IMR-90 (cell line): ENCODE data around the gene PRKN. TPM values are rescaled to one million over a fixed set of nuclear protein-coding genes. Genes with fewer than 3 reads are reported as not detected.

Experiments used
- ATAC-seq: fragments of 200-7000 bp; cut with Tn5 transposase; 2 replicates; pipeline ENCODE4 v1.9.1; 2020; ENCODE audit warnings: low read depth, mild to moderate bottlenecking, moderate library complexity
- BruUV-seq: library from RNA; stranded (reverse); fragments of 400-500 nt; replicated peaks from 2 replicates; lab custom pipeline; 2021; lab: Mats Ljungman, UMichigan
- CTCF ChIA-PET: fragments of 300-600 bp; formaldehyde crosslinking; extraction: SDS; loops from one replicate; lab custom pipeline; 2021; ENCODE audit warnings: antibody characterized with exemption; lab: Yijun Ruan, JAX
- POLR2A ChIA-PET: fragments of 300-600 bp; sonication (Branson Sonifier 250); formaldehyde crosslinking; loops from one replicate; lab custom pipeline; 2022; ENCODE audit warnings: antibody characterized with exemption; ENCODE audit not compliant: unreplicated experiment; lab: Charles Lee
- DNase-seq: peaks from one replicate; pipeline ENCODE4 v3.0.0; 2013
- H2AFZ ChIP-seq: replicated peaks from 2 replicates; pipeline ENCODE3; 2013; ENCODE audit warnings: low read length, mild to moderate bottlenecking; ENCODE audit not compliant: poor library complexity
- H2AK5ac ChIP-seq: 2 replicates; pipeline ENCODE4 v1.6.1; 2013; ENCODE audit warnings: low read depth, low read length, inconsistent platforms
- H2AK9ac ChIP-seq: replicated peaks from 2 replicates; pipeline ENCODE3; 2013; ENCODE audit warnings: mild to moderate bottlenecking, low read depth, low read length, moderate library complexity; ENCODE audit not compliant: poor library complexity
- H2BK120ac ChIP-seq: 2 replicates; pipeline ENCODE4 v1.6.1; 2013; ENCODE audit warnings: low read depth, low read length, inconsistent platforms
- H2BK15ac ChIP-seq: 3 replicates; pipeline ENCODE4 v1.6.1; 2013; ENCODE audit warnings: low read depth, low read length, inconsistent platforms
- H2BK20ac ChIP-seq: 2 replicates; pipeline ENCODE4 v1.6.1; 2013; ENCODE audit warnings: low read depth, mild to moderate bottlenecking, inconsistent platforms, low read length, moderate library complexity
- H2BK5ac ChIP-seq: 2 replicates; pipeline ENCODE4 v1.6.1; 2013; ENCODE audit warnings: mild to moderate bottlenecking, low read depth, low read length, inconsistent platforms; ENCODE audit not compliant: poor library complexity, severe bottlenecking
- H3K14ac ChIP-seq: replicated peaks from 2 replicates; pipeline ENCODE4 v1.6.1; 2013; ENCODE audit warnings: low read depth, low read length, inconsistent platforms
- H3K18ac ChIP-seq: 2 replicates; pipeline ENCODE4 v1.6.1; 2013; ENCODE audit warnings: low read depth, low read length, control low read depth
- H3K23ac ChIP-seq: 2 replicates; pipeline ENCODE4 v1.6.1; 2013; ENCODE audit warnings: low read depth, low read length, inconsistent platforms
- H3K27ac ChIP-seq: 2 replicates; pipeline ENCODE4 v1.5.1; 2013; ENCODE audit warnings: mild to moderate bottlenecking, control low read depth, low read length; ENCODE audit not compliant: insufficient read depth
- H3K27me3 ChIP-seq: 2 replicates; pipeline ENCODE4 v1.6.1; 2013; ENCODE audit warnings: low read length; ENCODE audit not compliant: control insufficient read depth, insufficient read depth
- H3K36me3 ChIP-seq: 2 replicates; pipeline ENCODE4 v1.6.1; 2013; ENCODE audit warnings: low read length, mixed read lengths; ENCODE audit not compliant: control insufficient read depth, insufficient read depth
- H3K4ac ChIP-seq: 2 replicates; pipeline ENCODE4 v1.6.1; 2013; ENCODE audit warnings: low read depth, low read length, inconsistent platforms
- H3K4me1 ChIP-seq: 2 replicates; pipeline ENCODE4 v1.6.1; 2013; ENCODE audit warnings: low read length, mixed read lengths; ENCODE audit not compliant: control insufficient read depth, insufficient read depth
- H3K4me2 ChIP-seq: 2 replicates; pipeline ENCODE4 v1.6.1; 2013; ENCODE audit warnings: low read depth, mild to moderate bottlenecking, control low read depth, low read length, moderate library complexity
- H3K4me3 ChIP-seq: 2 replicates; pipeline ENCODE4 v1.5.1; 2013; ENCODE audit warnings: low read depth, mild to moderate bottlenecking, control low read depth, low read length, moderate library complexity; ENCODE audit not compliant: insufficient read depth
- H3K56ac ChIP-seq: 2 replicates; pipeline ENCODE4 v1.6.1; 2013; ENCODE audit warnings: low read length, inconsistent platforms; ENCODE audit not compliant: insufficient read depth; ENCODE audit errors: extremely low read depth
- H3K79me1 ChIP-seq, 2 experiments: 2 replicates each; pipeline ENCODE4 v1.6.1; 2013; ENCODE audit warnings: low read length in 2 of 2, inconsistent platforms in 1 of 2, low read depth in 1 of 2
- H3K9ac ChIP-seq: 2 replicates; pipeline ENCODE4 v1.6.1; 2013; ENCODE audit warnings: low read depth, low read length, control low read depth
- H3K9me1 ChIP-seq: 2 replicates; pipeline ENCODE4 v1.6.1; 2013; ENCODE audit warnings: low read length, inconsistent platforms; ENCODE audit not compliant: insufficient read depth
- H3K9me3 ChIP-seq: 2 replicates; pipeline ENCODE4 v1.6.1; 2013; ENCODE audit warnings: low read length; ENCODE audit not compliant: control insufficient read depth, insufficient read depth
- H4K20me1 ChIP-seq: 2 replicates; pipeline ENCODE4 v1.6.1; 2013; ENCODE audit warnings: low read length, inconsistent platforms; ENCODE audit not compliant: insufficient read depth
- H4K5ac ChIP-seq: 2 replicates; pipeline ENCODE4 v1.6.1; 2013; ENCODE audit warnings: mild to moderate bottlenecking, low read depth, low read length, control low read depth
- H4K8ac ChIP-seq, 2 experiments: 2 replicates each; pipeline ENCODE4 v1.6.1; 2013; ENCODE audit warnings: low read depth in 2 of 2, low read length in 2 of 2, control low read depth in 1 of 2, inconsistent platforms in 1 of 2
- H4K91ac ChIP-seq: 2 replicates; pipeline ENCODE4 v1.6.1; 2013; ENCODE audit warnings: low read depth, low read length, inconsistent platforms; ENCODE audit not compliant: insufficient read depth
- CEBPB ChIP-seq: IDR thresholded peaks from 2 replicates; pipeline ENCODE4 v1.6.1; 2012; ENCODE audit warnings: low read depth, low read length, improper control_type of control experiment
- CHD1 ChIP-seq: IDR thresholded peaks from 2 replicates; pipeline ENCODE4 v1.6.1; 2012; ENCODE audit warnings: low read depth, low read length, improper control_type of control experiment
- NFE2L2 ChIP-seq: fragments of 150-350 bp; IDR thresholded peaks from 2 replicates; pipeline ENCODE4 v1.6.1; 2016; ENCODE audit warnings: low read depth, mild to moderate bottlenecking, low read length
- WGBS, 2 experiments: methylation state at CpG; one replicate each; pipeline versions ENCODE4 v1.1.5 to v1.1.7; 2013; ENCODE audit warnings: missing lambda C conversion rate in 2 of 2; ENCODE audit not compliant: insufficient read length in 1 of 2; ENCODE audit errors: extremely low coverage in 2 of 2; 5-methylcytosine and 5-hydroxymethylcytosine counted together
- dilution Hi-C: fragments of 300-500 bp; cut with HindIII; formaldehyde crosslinking; loops from one replicate; pipeline ENCODE4 v1.14.3; 2018; ENCODE audit warnings: low sequenced_read_pairs; ENCODE audit not compliant: unreplicated experiment
- in situ Hi-C: fragments of 300-500 bp; cut with MboI; formaldehyde crosslinking; loops from 3 replicates; pipeline ENCODE4 v1.14.3; 2019; ENCODE audit warnings: low sequenced_read_pairs, inconsistent platforms, mixed read lengths
- intact Hi-C: fragments of 100-400 bp; cut with micrococcal nuclease; formaldehyde crosslinking; loops from 2 replicates; pipeline ENCODE4 v1.10.0; 2022
- polyA plus RNA-seq, 3 experiments: library from polyadenylated mRNA; depleted of rRNA; stranded (reverse); fragments of >200 nt; gene quantifications; 2 replicates each; pipeline ENCODE4 v1.2.3, GENCODE V29; 2012; ENCODE audit warnings: low replicate concordance in 1 of 3
- total RNA-seq: library from RNA; depleted of rRNA; stranded (reverse); fragments of >200 nt; gene quantifications from 2 replicates; pipeline ENCODE4 v1.2.3, GENCODE V29; 2012
- TF ChIP-seq, protein P1 (sequence below): fragments of 150-350 bp; IDR thresholded peaks from 2 replicates; pipeline ENCODE4 v1.6.1; 2017; ENCODE audit warnings: mild to moderate bottlenecking, antibody characterized with exemption, low read length, low read depth
- TF ChIP-seq, protein P2 (sequence below): fragments of 150-350 bp; IDR thresholded peaks from 2 replicates; pipeline ENCODE4 v1.6.1; 2016; ENCODE audit warnings: low read depth, mild to moderate bottlenecking, low read length, moderate library complexity, borderline replicate concordance
- TF ChIP-seq, protein P3 (sequence below): conservative IDR thresholded peaks from 2 replicates; pipeline ENCODE4 v1.5.1; 2012; ENCODE audit warnings: mild to moderate bottlenecking, low read depth, low read length, improper control_type of control experiment

The PRKN gene
- total and polyA plus RNA-seq, 2 of the 4 experiments (the other 2 are of a cell fraction): 0.15 to 0.18 TPM

DNA sequence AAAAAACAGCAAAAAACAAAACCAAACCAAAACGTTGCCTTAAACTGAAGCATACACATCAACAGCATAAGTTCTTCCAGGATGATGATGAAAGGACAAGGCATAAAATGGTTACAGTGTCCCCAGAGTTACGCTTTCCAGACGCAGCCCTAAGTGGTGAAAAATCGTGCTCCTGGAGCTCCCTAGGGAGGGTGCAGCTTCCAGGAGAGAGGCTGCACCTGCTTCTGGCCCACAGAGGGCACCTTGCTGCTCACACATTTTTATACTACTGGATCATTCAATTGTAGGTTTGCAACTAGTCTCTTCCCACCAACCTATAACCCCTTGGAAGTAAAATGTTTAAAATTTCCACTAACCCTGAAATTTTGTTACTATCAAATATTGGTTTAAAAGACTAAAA lies 115.0 kb downstream of the PRKN start:
- H3K9me1 ChIP-seq: no peaks in the 10 kb centered on the region
- dilution Hi-C loops: no loop called here

More for the DNA sequence above, 115.0 kb downstream of the PRKN start:
- TF ChIP-seq, protein P1, sequence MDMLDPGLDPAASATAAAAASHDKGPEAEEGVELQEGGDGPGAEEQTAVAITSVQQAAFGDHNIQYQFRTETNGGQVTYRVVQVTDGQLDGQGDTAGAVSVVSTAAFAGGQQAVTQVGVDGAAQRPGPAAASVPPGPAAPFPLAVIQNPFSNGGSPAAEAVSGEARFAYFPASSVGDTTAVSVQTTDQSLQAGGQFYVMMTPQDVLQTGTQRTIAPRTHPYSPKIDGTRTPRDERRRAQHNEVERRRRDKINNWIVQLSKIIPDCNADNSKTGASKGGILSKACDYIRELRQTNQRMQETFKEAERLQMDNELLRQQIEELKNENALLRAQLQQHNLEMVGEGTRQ: no peak
- TF ChIP-seq, protein P2, sequence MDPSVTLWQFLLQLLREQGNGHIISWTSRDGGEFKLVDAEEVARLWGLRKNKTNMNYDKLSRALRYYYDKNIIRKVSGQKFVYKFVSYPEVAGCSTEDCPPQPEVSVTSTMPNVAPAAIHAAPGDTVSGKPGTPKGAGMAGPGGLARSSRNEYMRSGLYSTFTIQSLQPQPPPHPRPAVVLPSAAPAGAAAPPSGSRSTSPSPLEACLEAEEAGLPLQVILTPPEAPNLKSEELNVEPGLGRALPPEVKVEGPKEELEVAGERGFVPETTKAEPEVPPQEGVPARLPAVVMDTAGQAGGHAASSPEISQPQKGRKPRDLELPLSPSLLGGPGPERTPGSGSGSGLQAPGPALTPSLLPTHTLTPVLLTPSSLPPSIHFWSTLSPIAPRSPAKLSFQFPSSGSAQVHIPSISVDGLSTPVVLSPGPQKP: no peak
- no peak for TF ChIP-seq CHD1
- TF ChIP-seq, protein P3, sequence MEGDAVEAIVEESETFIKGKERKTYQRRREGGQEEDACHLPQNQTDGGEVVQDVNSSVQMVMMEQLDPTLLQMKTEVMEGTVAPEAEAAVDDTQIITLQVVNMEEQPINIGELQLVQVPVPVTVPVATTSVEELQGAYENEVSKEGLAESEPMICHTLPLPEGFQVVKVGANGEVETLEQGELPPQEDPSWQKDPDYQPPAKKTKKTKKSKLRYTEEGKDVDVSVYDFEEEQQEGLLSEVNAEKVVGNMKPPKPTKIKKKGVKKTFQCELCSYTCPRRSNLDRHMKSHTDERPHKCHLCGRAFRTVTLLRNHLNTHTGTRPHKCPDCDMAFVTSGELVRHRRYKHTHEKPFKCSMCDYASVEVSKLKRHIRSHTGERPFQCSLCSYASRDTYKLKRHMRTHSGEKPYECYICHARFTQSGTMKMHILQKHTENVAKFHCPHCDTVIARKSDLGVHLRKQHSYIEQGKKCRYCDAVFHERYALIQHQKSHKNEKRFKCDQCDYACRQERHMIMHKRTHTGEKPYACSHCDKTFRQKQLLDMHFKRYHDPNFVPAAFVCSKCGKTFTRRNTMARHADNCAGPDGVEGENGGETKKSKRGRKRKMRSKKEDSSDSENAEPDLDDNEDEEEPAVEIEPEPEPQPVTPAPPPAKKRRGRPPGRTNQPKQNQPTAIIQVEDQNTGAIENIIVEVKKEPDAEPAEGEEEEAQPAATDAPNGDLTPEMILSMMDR: no peak
- no peak for TF ChIP-seq NFE2L2
- no peak for TF ChIP-seq CEBPB
- Histone ChIP-seq H2BK120ac (no peak overlapping the region), H3K4me3 (no peak overlapping the region), H2AFZ (no peak overlapping the region), H2BK15ac (no peak overlapping the region), H2AK5ac (no peak overlapping the region), H4K20me1 (no peaks in the 10 kb centered on the region), H3K79me1 (no peaks in the 10 kb centered on the region), H3K56ac (no peak overlapping the region), H3K18ac (no peak overlapping the region), H2BK5ac (no peak overlapping the region), H3K4me2 (no peak overlapping the region), H3K27me3 (no peaks in the 10 kb centered on the region), H4K8ac (no peak overlapping the region), H3K9ac (no peak overlapping the region), H2AK9ac (no peak overlapping the region), H3K4ac (no peak overlapping the region), H3K9me3 (peaks cover 17% of the 10 kb centered on the region), H4K91ac (no peak overlapping the region), H4K5ac (no peak overlapping the region), H3K23ac (no peak overlapping the region), H3K14ac (no peak overlapping the region), H2BK20ac (no peak overlapping the region), H3K36me3 (no peaks in the 10 kb centered on the region), H3K27ac (no peak overlapping the region), H3K4me1 (no peaks in the 10 kb centered on the region)
- POLR2A ChIA-PET: no interaction called here
- no TSS peak for BruUV-seq
- DNase-seq: no peak
- CTCF ChIA-PET: no interaction called here
- WGBS, 2 experiments: no CpG with 5 or more reads among the region's 4 CpGs
- in situ Hi-C loops: no loop called here
- intact Hi-C loops: no loop called here
- no peak for ATAC-seq
